IMR-90 (cell line): ENCODE data around the gene GGNBP2. TPM values are rescaled to one million over a fixed set of nuclear protein-coding genes. Genes with fewer than 3 reads are reported as not detected.

Source experiments
- ATAC-seq: fragments of 200-7000 bp; cut with Tn5 transposase; 2 replicates; pipeline ENCODE4 v1.9.1; 2020; ENCODE audit warnings: low read depth, mild to moderate bottlenecking, moderate library complexity
- BruUV-seq: library from RNA; stranded (reverse); fragments of 400-500 nt; replicated peaks from 2 replicates; lab custom pipeline; 2021; lab: Mats Ljungman, UMichigan
- CTCF ChIA-PET: fragments of 300-600 bp; formaldehyde crosslinking; extraction: SDS; loops from one replicate; lab custom pipeline; 2021; ENCODE audit warnings: antibody characterized with exemption; lab: Yijun Ruan, JAX
- POLR2A ChIA-PET: fragments of 300-600 bp; sonication (Branson Sonifier 250); formaldehyde crosslinking; loops from one replicate; lab custom pipeline; 2022; ENCODE audit warnings: antibody characterized with exemption; ENCODE audit not compliant: unreplicated experiment; lab: Charles Lee
- DNase-seq: peaks from one replicate; pipeline ENCODE4 v3.0.0; 2013
- H2AFZ ChIP-seq: replicated peaks from 2 replicates; pipeline ENCODE3; 2013; ENCODE audit warnings: low read length, mild to moderate bottlenecking; ENCODE audit not compliant: poor library complexity
- H2AK5ac ChIP-seq: 2 replicates; pipeline ENCODE4 v1.6.1; 2013; ENCODE audit warnings: low read depth, low read length, inconsistent platforms
- H2AK9ac ChIP-seq: replicated peaks from 2 replicates; pipeline ENCODE3; 2013; ENCODE audit warnings: mild to moderate bottlenecking, low read depth, low read length, moderate library complexity; ENCODE audit not compliant: poor library complexity
- H2BK120ac ChIP-seq: 2 replicates; pipeline ENCODE4 v1.6.1; 2013; ENCODE audit warnings: low read depth, low read length, inconsistent platforms
- H2BK15ac ChIP-seq: 3 replicates; pipeline ENCODE4 v1.6.1; 2013; ENCODE audit warnings: low read depth, low read length, inconsistent platforms
- H2BK20ac ChIP-seq: 2 replicates; pipeline ENCODE4 v1.6.1; 2013; ENCODE audit warnings: low read depth, mild to moderate bottlenecking, inconsistent platforms, low read length, moderate library complexity
- H2BK5ac ChIP-seq: 2 replicates; pipeline ENCODE4 v1.6.1; 2013; ENCODE audit warnings: mild to moderate bottlenecking, low read depth, low read length, inconsistent platforms; ENCODE audit not compliant: poor library complexity, severe bottlenecking
- H3K14ac ChIP-seq: replicated peaks from 2 replicates; pipeline ENCODE4 v1.6.1; 2013; ENCODE audit warnings: low read depth, low read length, inconsistent platforms
- H3K18ac ChIP-seq: 2 replicates; pipeline ENCODE4 v1.6.1; 2013; ENCODE audit warnings: low read depth, low read length, control low read depth
- H3K23ac ChIP-seq: 2 replicates; pipeline ENCODE4 v1.6.1; 2013; ENCODE audit warnings: low read depth, low read length, inconsistent platforms
- H3K27ac ChIP-seq: 2 replicates; pipeline ENCODE4 v1.5.1; 2013; ENCODE audit warnings: mild to moderate bottlenecking, control low read depth, low read length; ENCODE audit not compliant: insufficient read depth
- H3K27me3 ChIP-seq: 2 replicates; pipeline ENCODE4 v1.6.1; 2013; ENCODE audit warnings: low read length; ENCODE audit not compliant: control insufficient read depth, insufficient read depth
- H3K36me3 ChIP-seq: 2 replicates; pipeline ENCODE4 v1.6.1; 2013; ENCODE audit warnings: low read length, mixed read lengths; ENCODE audit not compliant: control insufficient read depth, insufficient read depth
- H3K4ac ChIP-seq: 2 replicates; pipeline ENCODE4 v1.6.1; 2013; ENCODE audit warnings: low read depth, low read length, inconsistent platforms
- H3K4me1 ChIP-seq: 2 replicates; pipeline ENCODE4 v1.6.1; 2013; ENCODE audit warnings: low read length, mixed read lengths; ENCODE audit not compliant: control insufficient read depth, insufficient read depth
- H3K4me2 ChIP-seq: 2 replicates; pipeline ENCODE4 v1.6.1; 2013; ENCODE audit warnings: low read depth, mild to moderate bottlenecking, control low read depth, low read length, moderate library complexity
- H3K4me3 ChIP-seq: 2 replicates; pipeline ENCODE4 v1.5.1; 2013; ENCODE audit warnings: low read depth, mild to moderate bottlenecking, control low read depth, low read length, moderate library complexity; ENCODE audit not compliant: insufficient read depth
- H3K56ac ChIP-seq: 2 replicates; pipeline ENCODE4 v1.6.1; 2013; ENCODE audit warnings: low read length, inconsistent platforms; ENCODE audit not compliant: insufficient read depth; ENCODE audit errors: extremely low read depth
- H3K79me1 ChIP-seq, 2 experiments: 2 replicates each; pipeline ENCODE4 v1.6.1; 2013; ENCODE audit warnings: low read length in 2 of 2, inconsistent platforms in 1 of 2, low read depth in 1 of 2
- H3K9ac ChIP-seq: 2 replicates; pipeline ENCODE4 v1.6.1; 2013; ENCODE audit warnings: low read depth, low read length, control low read depth
- H3K9me1 ChIP-seq: 2 replicates; pipeline ENCODE4 v1.6.1; 2013; ENCODE audit warnings: low read length, inconsistent platforms; ENCODE audit not compliant: insufficient read depth
- H3K9me3 ChIP-seq: 2 replicates; pipeline ENCODE4 v1.6.1; 2013; ENCODE audit warnings: low read length; ENCODE audit not compliant: control insufficient read depth, insufficient read depth
- H4K20me1 ChIP-seq: 2 replicates; pipeline ENCODE4 v1.6.1; 2013; ENCODE audit warnings: low read length, inconsistent platforms; ENCODE audit not compliant: insufficient read depth
- H4K5ac ChIP-seq: 2 replicates; pipeline ENCODE4 v1.6.1; 2013; ENCODE audit warnings: mild to moderate bottlenecking, low read depth, low read length, control low read depth
- H4K8ac ChIP-seq, 2 experiments: 2 replicates each; pipeline ENCODE4 v1.6.1; 2013; ENCODE audit warnings: low read depth in 2 of 2, low read length in 2 of 2, control low read depth in 1 of 2, inconsistent platforms in 1 of 2
- H4K91ac ChIP-seq: 2 replicates; pipeline ENCODE4 v1.6.1; 2013; ENCODE audit warnings: low read depth, low read length, inconsistent platforms; ENCODE audit not compliant: insufficient read depth
- BHLHE40 ChIP-seq: fragments of 150-350 bp; IDR thresholded peaks from 2 replicates; pipeline ENCODE4 v1.6.1; 2016; ENCODE audit warnings: mild to moderate bottlenecking, low read depth, low read length
- CEBPB ChIP-seq: IDR thresholded peaks from 2 replicates; pipeline ENCODE4 v1.6.1; 2012; ENCODE audit warnings: low read depth, low read length, improper control_type of control experiment
- MAFK ChIP-seq: IDR thresholded peaks from 2 replicates; pipeline ENCODE4 v1.6.1; 2012; ENCODE audit warnings: low read depth, low read length, improper control_type of control experiment
- MXI1 ChIP-seq: IDR thresholded peaks from 2 replicates; pipeline ENCODE4 v1.6.1; 2012; ENCODE audit warnings: low read depth, mild to moderate bottlenecking, low read length, moderate library complexity, borderline replicate concordance
- NFE2L2 ChIP-seq: fragments of 150-350 bp; IDR thresholded peaks from 2 replicates; pipeline ENCODE4 v1.6.1; 2016; ENCODE audit warnings: low read depth, mild to moderate bottlenecking, low read length
- POLR2A ChIP-seq: IDR thresholded peaks from 2 replicates; pipeline ENCODE4 v1.6.1; 2012; ENCODE audit warnings: mild to moderate bottlenecking, low read depth, low read length
- RCOR1 ChIP-seq: IDR thresholded peaks from 2 replicates; pipeline ENCODE4 v1.6.1; 2012; ENCODE audit warnings: mild to moderate bottlenecking, low read length, improper control_type of control experiment; ENCODE audit not compliant: insufficient replicate concordance
- SMC3 ChIP-seq: fragments of 150-350 bp; IDR thresholded peaks from 2 replicates; pipeline ENCODE4 v1.6.1; 2016; ENCODE audit warnings: low read depth, mild to moderate bottlenecking, antibody characterized with exemption, low read length, moderate library complexity
- WGBS, 2 experiments: methylation state at CpG; one replicate each; pipeline versions ENCODE4 v1.1.5 to v1.1.7; 2013; ENCODE audit warnings: missing lambda C conversion rate in 2 of 2; ENCODE audit not compliant: insufficient read length in 1 of 2; ENCODE audit errors: extremely low coverage in 2 of 2; 5-methylcytosine and 5-hydroxymethylcytosine counted together
- dilution Hi-C: fragments of 300-500 bp; cut with HindIII; formaldehyde crosslinking; loops from one replicate; pipeline ENCODE4 v1.14.3; 2018; ENCODE audit warnings: low sequenced_read_pairs; ENCODE audit not compliant: unreplicated experiment
- in situ Hi-C: fragments of 300-500 bp; cut with MboI; formaldehyde crosslinking; loops from 3 replicates; pipeline ENCODE4 v1.14.3; 2019; ENCODE audit warnings: low sequenced_read_pairs, inconsistent platforms, mixed read lengths
- intact Hi-C: fragments of 100-400 bp; cut with micrococcal nuclease; formaldehyde crosslinking; loops from 2 replicates; pipeline ENCODE4 v1.10.0; 2022
- polyA plus RNA-seq, 3 experiments: library from polyadenylated mRNA; depleted of rRNA; stranded (reverse); fragments of >200 nt; gene quantifications; 2 replicates each; pipeline ENCODE4 v1.2.3, GENCODE V29; 2012; ENCODE audit warnings: low replicate concordance in 1 of 3
- total RNA-seq: library from RNA; depleted of rRNA; stranded (reverse); fragments of >200 nt; gene quantifications from 2 replicates; pipeline ENCODE4 v1.2.3, GENCODE V29; 2012
- TF ChIP-seq, protein P1 (sequence below): conservative IDR thresholded peaks from 2 replicates; pipeline ENCODE4 v1.5.1; 2012; ENCODE audit warnings: mild to moderate bottlenecking, low read depth, low read length, improper control_type of control experiment
- TF ChIP-seq, protein P2 (sequence below): fragments of 150-350 bp; IDR thresholded peaks from 2 replicates; pipeline ENCODE4 v1.6.1; 2017; ENCODE audit warnings: mild to moderate bottlenecking, antibody characterized with exemption, low read length, low read depth
- TF ChIP-seq, protein P3 (sequence below): fragments of 150-350 bp; IDR thresholded peaks from 2 replicates; pipeline ENCODE4 v1.6.1; 2016; ENCODE audit warnings: low read depth, mild to moderate bottlenecking, low read length, moderate library complexity, borderline replicate concordance

Gene GGNBP2
- total and polyA plus RNA-seq, 2 of the 4 experiments (the other 2 are of a cell fraction): 40.7 to 56.2 TPM

DNA sequence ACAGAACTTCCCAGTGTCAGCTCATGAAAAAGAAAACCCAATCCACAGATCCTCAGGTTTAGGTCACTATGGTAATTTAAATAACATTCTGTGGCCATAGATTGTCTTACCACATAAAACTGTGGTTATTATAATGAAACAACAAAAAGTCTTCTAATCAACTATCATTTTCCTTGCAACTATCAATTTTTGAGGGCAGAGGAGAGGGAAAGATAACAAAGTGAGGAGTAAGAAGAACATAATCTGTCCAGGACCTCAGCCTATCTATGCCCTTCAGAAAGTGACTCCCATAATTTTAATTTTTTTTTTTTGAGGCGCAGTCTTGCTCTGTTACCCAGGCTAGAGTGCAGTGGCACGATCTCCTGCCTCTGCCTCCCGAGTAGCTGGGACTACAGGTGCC, 4.0 kb upstream of the GGNBP2 start:
- Histone ChIP-seq H3K27me3 (no peaks in the 10 kb centered on the region), H4K91ac (no peak overlapping the region), H3K4me2 (no peak overlapping the region), H3K9me1 (no peaks in the 10 kb centered on the region), H2AFZ (no peak overlapping the region), H3K9ac (no peak overlapping the region), H3K4me3 (no peak overlapping the region), H2BK15ac (no peak overlapping the region), H4K20me1 (peaks cover 3% of the 10 kb centered on the region), H3K9me3 (no peaks in the 10 kb centered on the region), H3K79me1 (peaks cover 24 to 45% of the 10 kb centered on the region in 2 experiments), H3K56ac (no peak overlapping the region), H3K27ac (no peak overlapping the region), H4K8ac (no peak overlapping the region), H3K36me3 (no peaks in the 10 kb centered on the region), H2AK9ac (no peak overlapping the region), H3K14ac (no peak overlapping the region), H2BK5ac (no peak overlapping the region), H2BK120ac (no peak overlapping the region), H2AK5ac (no peak overlapping the region), H4K5ac (no peak overlapping the region), H3K4me1 (no peaks in the 10 kb centered on the region), H3K18ac (no peak overlapping the region), H3K4ac (no peak overlapping the region), H2BK20ac (no peak overlapping the region), H3K23ac (no peak overlapping the region)
- dilution Hi-C loops (no loop called here), in situ Hi-C loops (no loop called here), intact Hi-C loops (no loop called here)
- DNase-seq (no peak), ATAC-seq (no peak)
- BruUV-seq: no TSS peak
- ChIA-PET POLR2A (no interaction called here), CTCF (no interaction called here)
- 100% methylated on average over 1 of the region's 3 CpGs; no CpG with 5 or more reads in 1 of the 2 experiments for WGBS, 2 experiments
- no peak for TF ChIP-seq SMC3
- no peak for TF ChIP-seq BHLHE40
- TF ChIP-seq POLR2A: no peak
- no peak for TF ChIP-seq NFE2L2
- TF ChIP-seq, protein P1, sequence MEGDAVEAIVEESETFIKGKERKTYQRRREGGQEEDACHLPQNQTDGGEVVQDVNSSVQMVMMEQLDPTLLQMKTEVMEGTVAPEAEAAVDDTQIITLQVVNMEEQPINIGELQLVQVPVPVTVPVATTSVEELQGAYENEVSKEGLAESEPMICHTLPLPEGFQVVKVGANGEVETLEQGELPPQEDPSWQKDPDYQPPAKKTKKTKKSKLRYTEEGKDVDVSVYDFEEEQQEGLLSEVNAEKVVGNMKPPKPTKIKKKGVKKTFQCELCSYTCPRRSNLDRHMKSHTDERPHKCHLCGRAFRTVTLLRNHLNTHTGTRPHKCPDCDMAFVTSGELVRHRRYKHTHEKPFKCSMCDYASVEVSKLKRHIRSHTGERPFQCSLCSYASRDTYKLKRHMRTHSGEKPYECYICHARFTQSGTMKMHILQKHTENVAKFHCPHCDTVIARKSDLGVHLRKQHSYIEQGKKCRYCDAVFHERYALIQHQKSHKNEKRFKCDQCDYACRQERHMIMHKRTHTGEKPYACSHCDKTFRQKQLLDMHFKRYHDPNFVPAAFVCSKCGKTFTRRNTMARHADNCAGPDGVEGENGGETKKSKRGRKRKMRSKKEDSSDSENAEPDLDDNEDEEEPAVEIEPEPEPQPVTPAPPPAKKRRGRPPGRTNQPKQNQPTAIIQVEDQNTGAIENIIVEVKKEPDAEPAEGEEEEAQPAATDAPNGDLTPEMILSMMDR: no peak
- no peak for TF ChIP-seq RCOR1
- TF ChIP-seq, protein P2, sequence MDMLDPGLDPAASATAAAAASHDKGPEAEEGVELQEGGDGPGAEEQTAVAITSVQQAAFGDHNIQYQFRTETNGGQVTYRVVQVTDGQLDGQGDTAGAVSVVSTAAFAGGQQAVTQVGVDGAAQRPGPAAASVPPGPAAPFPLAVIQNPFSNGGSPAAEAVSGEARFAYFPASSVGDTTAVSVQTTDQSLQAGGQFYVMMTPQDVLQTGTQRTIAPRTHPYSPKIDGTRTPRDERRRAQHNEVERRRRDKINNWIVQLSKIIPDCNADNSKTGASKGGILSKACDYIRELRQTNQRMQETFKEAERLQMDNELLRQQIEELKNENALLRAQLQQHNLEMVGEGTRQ: no peak
- no peak for TF ChIP-seq MXI1
- TF ChIP-seq, protein P3, sequence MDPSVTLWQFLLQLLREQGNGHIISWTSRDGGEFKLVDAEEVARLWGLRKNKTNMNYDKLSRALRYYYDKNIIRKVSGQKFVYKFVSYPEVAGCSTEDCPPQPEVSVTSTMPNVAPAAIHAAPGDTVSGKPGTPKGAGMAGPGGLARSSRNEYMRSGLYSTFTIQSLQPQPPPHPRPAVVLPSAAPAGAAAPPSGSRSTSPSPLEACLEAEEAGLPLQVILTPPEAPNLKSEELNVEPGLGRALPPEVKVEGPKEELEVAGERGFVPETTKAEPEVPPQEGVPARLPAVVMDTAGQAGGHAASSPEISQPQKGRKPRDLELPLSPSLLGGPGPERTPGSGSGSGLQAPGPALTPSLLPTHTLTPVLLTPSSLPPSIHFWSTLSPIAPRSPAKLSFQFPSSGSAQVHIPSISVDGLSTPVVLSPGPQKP: no peak
- no peak for TF ChIP-seq CEBPB
- TF ChIP-seq MAFK: no peak
